Panc1 (cell line): Measurements from ENCODE around the gene GPR173. TPM values are rescaled to one million over a fixed set of nuclear protein-coding genes. Genes with fewer than 3 reads are reported as not detected.

Experiments
- total RNA-seq: library from RNA; stranded (reverse); gene quantifications from one replicate; pipeline ENCODE4 v1.2.1, GENCODE V29; 2021; ENCODE audit not compliant: unreplicated experiment

GPR173 gene
- total RNA-seq, 1 experiment from 2014 or later: 0.13 TPM

Other genes starting within 250 kb of the GPR173 start
- gene XAGE5, start 237.5 kb upstream of the GPR173 start, total RNA-seq: not detected
- gene XAGE3, start 180.7 kb upstream of the GPR173 start, total RNA-seq: not detected
- 13.0 TPM for gene FAM156B, start 151.5 kb upstream of the GPR173 start, total RNA-seq
- 25.4 TPM for gene FAM156A, start 90.3 kb upstream of the GPR173 start, total RNA-seq
- 25.0 TPM for gene TSPYL2, start 33.6 kb downstream of the GPR173 start, total RNA-seq
- gene KANTR, start 45.4 kb downstream of the GPR173 start, total RNA-seq: 6.8 TPM
- gene KDM5C, start 176.4 kb downstream of the GPR173 start, total RNA-seq: 104 TPM
- 38.8 TPM for gene IQSEC2, start 232.8 kb downstream of the GPR173 start, total RNA-seq